WTC11 (cell line): Measurements from ENCODE around the gene STRN4. TPM values are rescaled to one million over a fixed set of nuclear protein-coding genes. Genes with fewer than 3 reads are reported as not detected.
A peak's percentile ranks its signal among the peaks of the same experiment; 100 is the strongest.

Source experiments
- ATAC-seq: fragments of 200-7000 bp; cut with Tn5 transposase; 2 replicates; pipeline ENCODE4 v1.10.0; 2021; ENCODE audit warnings: mild to moderate bottlenecking, moderate library complexity
- CTCF ChIA-PET: fragments of 300-600 bp; sonication (Branson Sonifier 250); formaldehyde crosslinking; loops from one replicate; lab custom pipeline; 2021; ENCODE audit warnings: antibody characterized with exemption; lab: Charles Lee
- POLR2A ChIA-PET: fragments of 350-600 bp; sonication (Branson Sonifier 250); formaldehyde crosslinking; loops from one replicate; lab custom pipeline; 2021; ENCODE audit warnings: antibody characterized with exemption; lab: Charles Lee
- DNase-seq: peaks from one replicate; pipeline ENCODE4 v3.0.0; 2021; ENCODE audit warnings: low spot score
- H3K27ac Mint-ChIP-seq: 2 replicates; pipeline ENCODE4 v1.8.0; 2021; ENCODE audit warnings: mixed read lengths
- H3K27me3 Mint-ChIP-seq: 2 replicates; pipeline ENCODE4 v1.8.0; 2021; ENCODE audit warnings: low read depth, mild to moderate bottlenecking, moderate library complexity, mixed read lengths
- H3K36me3 Mint-ChIP-seq: 2 replicates; pipeline ENCODE4 v1.8.0; 2021; ENCODE audit warnings: mixed read lengths
- H3K4me1 Mint-ChIP-seq: 2 replicates; pipeline ENCODE4 v1.8.0; 2022; ENCODE audit warnings: mixed read lengths
- H3K4me3 Mint-ChIP-seq: 2 replicates; pipeline ENCODE4 v1.8.0; 2021; ENCODE audit warnings: mild to moderate bottlenecking, moderate library complexity, mixed read lengths
- H3K9me3 Mint-ChIP-seq: 2 replicates; pipeline ENCODE4 v1.8.0; 2021; ENCODE audit warnings: mixed read lengths
- ATF6 ChIP-seq: sonication (generic); formaldehyde crosslinking; IDR thresholded peaks from 2 replicates; pipeline ENCODE4 v1.8.1; 2023; ENCODE audit warnings: mild to moderate bottlenecking, missing genetic modification reagents
- E2F4 ChIP-seq: sonication (generic); formaldehyde crosslinking; IDR thresholded peaks from 2 replicates; pipeline ENCODE4 v1.8.1; 2022; ENCODE audit warnings: low read depth, mild to moderate bottlenecking, moderate library complexity, missing genetic modification reagents, borderline replicate concordance
- E2F5 ChIP-seq: sonication (generic); formaldehyde crosslinking; IDR thresholded peaks from 2 replicates; pipeline ENCODE4 v1.8.1; 2022; ENCODE audit warnings: mild to moderate bottlenecking, moderate library complexity, missing genetic modification reagents
- EMX1 ChIP-seq: fragments of 250-450 bp; sonication (Bioruptor Pico); IDR thresholded peaks from 2 replicates; pipeline ENCODE4 v1.8.0; 2021; ENCODE audit warnings: mild to moderate bottlenecking
- FOXK1 ChIP-seq: sonication (generic); formaldehyde crosslinking; IDR thresholded peaks from 2 replicates; pipeline ENCODE4 v1.8.0; 2022; ENCODE audit warnings: mild to moderate bottlenecking, moderate library complexity, missing genetic modification reagents
- GABPB1 ChIP-seq: sonication (generic); formaldehyde crosslinking; IDR thresholded peaks from 2 replicates; pipeline ENCODE4 v1.8.1; 2023; ENCODE audit warnings: mild to moderate bottlenecking, missing genetic modification reagents
- NFATC4 ChIP-seq: fragments of 250-450 bp; sonication (Bioruptor Pico); IDR thresholded peaks from 2 replicates; pipeline ENCODE4 v1.9.0; 2021; ENCODE audit warnings: mild to moderate bottlenecking
- SMAD3 ChIP-seq: sonication (generic); formaldehyde crosslinking; IDR thresholded peaks from 2 replicates; pipeline ENCODE4 v1.8.0; 2022; ENCODE audit warnings: missing genetic modification reagents, mild to moderate bottlenecking, borderline replicate concordance
- SMAD4 ChIP-seq: sonication (generic); formaldehyde crosslinking; IDR thresholded peaks from 2 replicates; pipeline ENCODE4 v1.8.0; 2022; ENCODE audit warnings: mild to moderate bottlenecking, missing genetic modification reagents
- TEAD4 ChIP-seq: sonication (generic); formaldehyde crosslinking; IDR thresholded peaks from 2 replicates; pipeline ENCODE4 v1.8.0; 2022; ENCODE audit warnings: mild to moderate bottlenecking, missing genetic modification reagents
- ZMAT4 ChIP-seq: fragments of 250-450 bp; sonication (Bioruptor Pico); IDR thresholded peaks from 2 replicates; pipeline ENCODE4 v1.9.0; 2021; ENCODE audit warnings: mild to moderate bottlenecking
- ZNF138 ChIP-seq: sonication (generic); formaldehyde crosslinking; conservative IDR thresholded peaks from 2 replicates; pipeline ENCODE4 v1.8.1; 2022; ENCODE audit warnings: mild to moderate bottlenecking, moderate library complexity, missing genetic modification reagents
- ZNF532 ChIP-seq: fragments of 250-450 bp; sonication (Bioruptor Pico); IDR thresholded peaks from 2 replicates; pipeline ENCODE4 v1.9.0; 2021; ENCODE audit warnings: mild to moderate bottlenecking, borderline replicate concordance
- total RNA-seq: library from RNA; stranded (reverse); gene quantifications from 3 replicates; pipeline ENCODE4 v1.2.3, GENCODE V29; 2021
- TF ChIP-seq, protein P1 (sequence below): sonication (generic); formaldehyde crosslinking; IDR thresholded peaks from 2 replicates; pipeline ENCODE4 v1.8.0; 2022; ENCODE audit warnings: mild to moderate bottlenecking, missing genetic modification reagents
- TF ChIP-seq, protein P2 (sequence below): fragments of 250-450 bp; sonication (Bioruptor Pico); IDR thresholded peaks from 2 replicates; pipeline ENCODE4 v1.9.0; 2021; ENCODE audit warnings: moderate library complexity, mild to moderate bottlenecking, inconsistent platforms, borderline replicate concordance
- TF ChIP-seq, protein P3 (sequence below): sonication (generic); formaldehyde crosslinking; conservative IDR thresholded peaks from 2 replicates; pipeline ENCODE4 v1.8.1; 2023; ENCODE audit warnings: mild to moderate bottlenecking, low read depth, missing genetic modification reagents, moderate library complexity

Gene STRN4
- total RNA-seq, 1 experiment from 2014 or later: 144 TPM

GRCh38 chr19:46773018-46773399 is 26.8 kb upstream of the STRN4 start:
- Mint-ChIP-seq H3K36me3 (peaks cover 35% of the 10 kb centered on the region), H3K27me3 (no peaks in the 10 kb centered on the region), H3K9me3 (no peaks in the 10 kb centered on the region), H3K4me1 (no peaks in the 10 kb centered on the region; the same call in 1 of the 2 replicates), H3K27ac (no peak overlapping the region)
- POLR2A ChIA-PET: interaction anchor here (1.5 kb wide), 1 partner anchor 16 kb away, joined by 4 read pairs; the partner anchor contains the start of gene SLC1A5
- no peak for DNase-seq
- peak; percentile 57; the same call in 1 of the 2 replicates for TF ChIP-seq ZMAT4 (CRISPR knock-in tag)
- TF ChIP-seq ZNF532 (CRISPR knock-in tag): peak; percentile 24; the same call in 1 of the 2 replicates
- no peak for TF ChIP-seq TEAD4 (CRISPR knock-in tag)
- TF ChIP-seq, all 79 proteins: peak for 2
- no peak for ATAC-seq
- no peak overlapping the region for H3K4me3 Mint-ChIP-seq
- CTCF ChIA-PET: interaction anchor here (1.8 to 1.9 kb wide), 2 partner anchors 15 to 19 kb away, joined by 6 to 7 read pairs; no protein-coding TSS in a partner anchor

DNA sequence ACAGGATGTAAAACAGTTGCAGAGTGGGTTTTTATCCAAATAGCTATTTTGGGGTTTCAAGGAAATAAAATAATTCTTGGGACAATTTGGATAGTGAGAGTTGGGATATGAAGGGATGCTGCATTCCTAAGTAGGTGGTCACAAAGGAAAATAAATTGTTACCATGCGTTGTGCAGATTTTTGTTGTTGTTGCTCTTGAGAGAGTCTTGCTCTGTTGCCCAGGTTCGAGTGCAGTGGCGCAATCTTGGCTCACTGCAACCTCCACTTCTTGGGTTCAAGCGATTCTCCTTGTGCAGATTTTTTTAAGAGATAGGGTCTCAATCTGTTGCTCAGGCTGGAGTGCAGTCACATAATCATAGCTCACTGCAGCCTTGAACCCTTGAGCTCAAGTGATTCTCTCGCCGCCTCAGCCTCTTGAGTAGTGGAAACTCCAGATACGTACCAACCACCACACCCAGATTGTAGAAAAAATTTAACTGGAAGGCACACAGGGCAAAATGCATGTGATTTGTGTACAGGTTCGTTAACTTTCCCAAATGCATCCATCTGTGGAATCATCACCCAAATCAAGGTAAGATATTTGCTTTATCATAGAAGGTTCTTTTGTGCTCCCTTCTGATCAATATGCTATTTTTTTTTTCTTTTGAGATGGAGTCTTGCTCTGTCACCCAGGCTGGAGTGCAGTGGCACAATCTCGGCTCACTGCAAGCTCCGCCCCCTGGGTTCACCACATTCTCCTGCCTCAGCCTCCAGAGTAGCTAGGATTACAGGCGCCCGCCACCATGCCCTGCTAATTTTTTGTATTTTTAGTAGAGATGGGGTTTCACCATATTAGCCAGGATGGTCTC is 26.1 kb upstream of the STRN4 start:
- no peaks in the 10 kb centered on the region for H3K9me3 Mint-ChIP-seq
- H3K27ac Mint-ChIP-seq: peak overlapping the region; percentile 6; the same call in 1 of the 2 replicates
- no peak overlapping the region for H3K4me3 Mint-ChIP-seq
- H3K4me1 Mint-ChIP-seq: no peaks in the 10 kb centered on the region
- ATAC-seq (no peak), DNase-seq (no peak)
- POLR2A ChIA-PET: interaction anchor here (1.1 to 1.5 kb wide), 2 partner anchors 12 to 17 kb away, joined by 3 to 4 read pairs; partner anchors contain the start of gene SLC1A5
- CTCF ChIA-PET: interaction anchor here (1.8 to 1.9 kb wide), 2 partner anchors 14 to 19 kb away, joined by 6 to 7 read pairs; no protein-coding TSS in a partner anchor
- no peaks in the 10 kb centered on the region for H3K27me3 Mint-ChIP-seq
- peaks cover 32% of the 10 kb centered on the region for H3K36me3 Mint-ChIP-seq
- TF ChIP-seq, protein P1, sequence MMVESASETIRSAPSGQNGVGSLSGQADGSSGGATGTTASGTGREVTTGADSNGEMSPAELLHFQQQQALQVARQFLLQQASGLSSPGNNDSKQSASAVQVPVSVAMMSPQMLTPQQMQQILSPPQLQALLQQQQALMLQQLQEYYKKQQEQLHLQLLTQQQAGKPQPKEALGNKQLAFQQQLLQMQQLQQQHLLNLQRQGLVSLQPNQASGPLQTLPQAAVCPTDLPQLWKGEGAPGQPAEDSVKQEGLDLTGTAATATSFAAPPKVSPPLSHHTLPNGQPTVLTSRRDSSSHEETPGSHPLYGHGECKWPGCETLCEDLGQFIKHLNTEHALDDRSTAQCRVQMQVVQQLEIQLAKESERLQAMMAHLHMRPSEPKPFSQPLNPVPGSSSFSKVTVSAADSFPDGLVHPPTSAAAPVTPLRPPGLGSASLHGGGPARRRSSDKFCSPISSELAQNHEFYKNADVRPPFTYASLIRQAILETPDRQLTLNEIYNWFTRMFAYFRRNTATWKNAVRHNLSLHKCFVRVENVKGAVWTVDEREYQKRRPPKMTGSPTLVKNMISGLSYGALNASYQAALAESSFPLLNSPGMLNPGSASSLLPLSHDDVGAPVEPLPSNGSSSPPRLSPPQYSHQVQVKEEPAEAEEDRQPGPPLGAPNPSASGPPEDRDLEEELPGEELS (CRISPR knock-in tag): no peak
- TF ChIP-seq, protein P2, sequence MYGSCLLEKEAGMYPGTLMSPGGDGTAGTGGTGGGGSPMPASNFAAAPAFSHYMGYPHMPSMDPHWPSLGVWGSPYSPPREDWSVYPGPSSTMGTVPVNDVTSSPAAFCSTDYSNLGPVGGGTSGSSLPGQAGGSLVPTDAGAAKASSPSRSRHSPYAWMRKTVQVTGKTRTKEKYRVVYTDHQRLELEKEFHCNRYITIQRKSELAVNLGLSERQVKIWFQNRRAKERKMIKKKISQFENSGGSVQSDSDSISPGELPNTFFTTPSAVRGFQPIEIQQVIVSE (CRISPR knock-in tag): no peak
- TF ChIP-seq SMAD3 (CRISPR knock-in tag) (no peak), ZNF138 (no peak), E2F5 (no peak), SMAD4 (CRISPR knock-in tag) (no peak), NFATC4 (CRISPR knock-in tag) (0 out of 2 replicates have a peak, but pooled peaks have one; percentile 30), GABPB1 (no peak), ATF6 (CRISPR knock-in tag) (no peak), EMX1 (CRISPR knock-in tag) (peak; percentile 61; the same call in 1 of the 2 replicates), FOXK1 (CRISPR knock-in tag) (no peak), E2F4 (CRISPR knock-in tag) (no peak)
- TF ChIP-seq, protein P3, sequence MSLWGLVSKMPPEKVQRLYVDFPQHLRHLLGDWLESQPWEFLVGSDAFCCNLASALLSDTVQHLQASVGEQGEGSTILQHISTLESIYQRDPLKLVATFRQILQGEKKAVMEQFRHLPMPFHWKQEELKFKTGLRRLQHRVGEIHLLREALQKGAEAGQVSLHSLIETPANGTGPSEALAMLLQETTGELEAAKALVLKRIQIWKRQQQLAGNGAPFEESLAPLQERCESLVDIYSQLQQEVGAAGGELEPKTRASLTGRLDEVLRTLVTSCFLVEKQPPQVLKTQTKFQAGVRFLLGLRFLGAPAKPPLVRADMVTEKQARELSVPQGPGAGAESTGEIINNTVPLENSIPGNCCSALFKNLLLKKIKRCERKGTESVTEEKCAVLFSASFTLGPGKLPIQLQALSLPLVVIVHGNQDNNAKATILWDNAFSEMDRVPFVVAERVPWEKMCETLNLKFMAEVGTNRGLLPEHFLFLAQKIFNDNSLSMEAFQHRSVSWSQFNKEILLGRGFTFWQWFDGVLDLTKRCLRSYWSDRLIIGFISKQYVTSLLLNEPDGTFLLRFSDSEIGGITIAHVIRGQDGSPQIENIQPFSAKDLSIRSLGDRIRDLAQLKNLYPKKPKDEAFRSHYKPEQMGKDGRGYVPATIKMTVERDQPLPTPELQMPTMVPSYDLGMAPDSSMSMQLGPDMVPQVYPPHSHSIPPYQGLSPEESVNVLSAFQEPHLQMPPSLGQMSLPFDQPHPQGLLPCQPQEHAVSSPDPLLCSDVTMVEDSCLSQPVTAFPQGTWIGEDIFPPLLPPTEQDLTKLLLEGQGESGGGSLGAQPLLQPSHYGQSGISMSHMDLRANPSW (CRISPR knock-in tag): no peak
